Renal pelvis (tissue), 4 donors: ENCODE results near the gene FAM83G. TPM values are rescaled to one million over a fixed set of nuclear protein-coding genes. Genes with fewer than 3 reads are reported as not detected.

Experiments used
- DNase-seq: peaks from one replicate; pipeline ENCODE4 v3.0.0-alpha.2; 2013
- polyA plus RNA-seq, 3 donors: library from polyadenylated mRNA; unstranded; fragments of 120-200 nt; gene quantifications; one replicate each; pipeline ENCODE4 v1.2.1, GENCODE V29; 2013; ENCODE audit not compliant: insufficient read length in 3 of 3

Gene FAM83G
- polyA plus RNA-seq, 3 donors: 7.5 to 9.6 (median 8.6) TPM

GRCh38 chr17:19011581-19011980, 7.0 kb upstream of the FAM83G start:
- no peak for DNase-seq

DNA sequence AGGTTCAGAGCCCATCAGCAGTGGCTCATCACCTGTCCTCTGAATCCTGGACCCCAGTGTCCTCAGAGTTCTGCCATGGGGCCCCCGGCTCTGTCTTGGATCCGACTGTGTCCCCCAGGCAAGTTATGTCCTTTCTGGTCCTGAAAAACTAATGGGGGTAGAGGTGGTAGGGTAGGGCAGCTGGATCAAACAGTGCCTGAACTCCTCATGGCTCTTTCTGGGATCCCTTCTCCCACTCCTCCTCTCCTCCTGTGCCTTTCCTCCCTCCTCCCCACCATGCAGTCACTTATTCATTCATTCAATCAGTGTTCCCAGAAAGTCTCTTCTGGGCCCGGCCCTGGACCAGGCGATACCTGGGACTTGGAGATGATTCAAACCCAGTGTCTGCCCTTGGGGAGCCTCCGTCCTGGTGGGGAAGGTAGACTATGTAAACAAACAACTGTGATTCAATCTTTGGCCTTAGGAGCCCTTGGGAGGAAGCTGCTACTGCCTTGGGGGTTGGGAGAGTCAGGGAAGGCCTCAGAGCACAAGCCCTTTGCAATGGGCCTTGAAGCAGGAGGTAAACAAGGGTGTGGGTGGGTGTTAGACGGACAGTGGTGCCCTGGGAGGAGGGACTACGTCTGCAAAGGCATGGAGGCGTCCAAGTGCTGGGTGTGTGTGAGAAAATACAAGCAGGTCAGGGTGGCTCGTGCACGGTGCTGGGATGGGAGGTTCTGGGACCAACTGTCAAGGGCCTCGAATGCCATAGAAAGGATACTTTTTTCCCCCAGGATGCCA, 6.4 kb upstream of the FAM83G start:
- DNase-seq: no peak

GRCh38 chr17:19009970-19010369, 5.4 kb upstream of the FAM83G start:
- DNase-seq: no peak

- no peak for DNase-seq
Observed at GRCh38 chr17:19006698-19007097, 2.1 kb upstream of the FAM83G start.

- DNase-seq: no peak
Observed at GRCh38 chr17:19005789-19006430, 1.3 kb upstream of the FAM83G start.

DNA sequence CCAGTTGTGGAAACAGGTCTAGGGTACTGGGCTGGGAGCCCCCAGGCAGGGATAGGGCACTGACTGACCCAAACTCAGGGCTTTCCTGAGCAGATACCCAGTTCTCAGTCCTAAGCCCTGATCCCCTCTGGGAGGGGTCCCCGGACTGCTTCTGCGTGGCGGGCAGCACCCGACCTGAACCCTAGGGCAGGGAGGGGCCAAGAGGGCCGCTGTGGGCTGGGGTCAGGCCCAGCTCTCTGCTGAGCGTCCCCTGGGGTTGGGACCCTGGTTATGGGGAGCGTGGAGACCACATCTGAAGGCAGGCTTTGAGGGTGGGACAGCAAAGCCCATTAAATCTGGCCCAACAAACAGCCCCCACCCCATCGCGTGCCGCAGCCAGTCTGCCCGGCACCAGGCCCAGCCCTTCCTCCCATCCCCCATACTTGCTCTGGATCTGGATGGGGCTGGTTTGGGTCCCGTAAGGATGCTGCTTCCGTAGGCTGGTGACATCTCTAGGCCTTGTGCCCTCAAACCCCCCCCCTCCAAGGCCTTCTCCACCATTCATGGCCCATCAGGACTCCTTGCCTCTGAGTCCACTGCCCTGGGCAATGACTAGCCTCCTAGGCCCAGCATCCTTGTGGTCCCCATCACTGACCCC, 691 bp upstream of the FAM83G start:
- no peak for DNase-seq

DNA sequence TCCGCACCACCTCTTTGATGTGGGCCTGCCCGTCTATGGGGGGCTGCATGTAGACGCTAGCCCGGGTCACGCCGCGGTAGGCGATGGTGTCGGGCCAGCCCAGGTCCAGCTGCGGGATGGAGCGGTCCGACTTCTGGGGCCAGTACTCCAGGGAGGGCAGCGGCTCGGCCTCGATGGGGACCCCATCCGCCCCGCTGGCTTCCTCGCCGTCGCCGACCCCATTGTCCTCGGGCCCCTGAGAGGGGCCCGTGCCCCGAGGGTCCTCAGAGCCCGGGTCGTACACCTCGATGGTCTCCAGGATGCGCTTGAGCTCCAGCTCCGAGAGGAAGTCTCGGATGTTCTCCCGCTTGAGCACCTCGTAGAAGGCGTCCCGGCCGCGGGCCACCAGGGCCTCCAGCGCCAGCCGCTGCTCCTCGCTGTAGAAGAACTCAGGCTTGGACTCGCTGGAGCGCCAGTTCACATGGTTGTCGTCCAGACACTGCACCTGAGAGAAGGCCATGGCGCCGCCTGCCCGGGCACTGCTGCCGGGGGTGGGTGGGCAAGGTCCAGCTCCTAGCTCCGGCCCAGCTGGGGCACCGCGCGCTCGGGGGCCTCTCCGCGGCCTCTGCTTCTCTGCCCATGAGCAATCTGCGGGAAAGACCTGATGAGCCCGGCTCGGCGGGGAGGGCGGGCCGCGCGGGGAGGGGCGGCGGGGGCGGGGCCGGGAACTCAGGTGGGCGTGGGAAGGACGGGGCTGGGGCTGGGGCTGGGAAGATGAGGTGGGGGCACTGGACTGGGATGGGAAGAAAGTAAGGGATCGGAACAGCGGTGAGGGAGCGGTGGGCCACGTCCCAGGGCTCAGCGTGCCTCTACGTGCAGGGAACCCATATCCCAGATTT, 782 bp downstream of the FAM83G start:
- peak; percentile 38 for DNase-seq

DNA sequence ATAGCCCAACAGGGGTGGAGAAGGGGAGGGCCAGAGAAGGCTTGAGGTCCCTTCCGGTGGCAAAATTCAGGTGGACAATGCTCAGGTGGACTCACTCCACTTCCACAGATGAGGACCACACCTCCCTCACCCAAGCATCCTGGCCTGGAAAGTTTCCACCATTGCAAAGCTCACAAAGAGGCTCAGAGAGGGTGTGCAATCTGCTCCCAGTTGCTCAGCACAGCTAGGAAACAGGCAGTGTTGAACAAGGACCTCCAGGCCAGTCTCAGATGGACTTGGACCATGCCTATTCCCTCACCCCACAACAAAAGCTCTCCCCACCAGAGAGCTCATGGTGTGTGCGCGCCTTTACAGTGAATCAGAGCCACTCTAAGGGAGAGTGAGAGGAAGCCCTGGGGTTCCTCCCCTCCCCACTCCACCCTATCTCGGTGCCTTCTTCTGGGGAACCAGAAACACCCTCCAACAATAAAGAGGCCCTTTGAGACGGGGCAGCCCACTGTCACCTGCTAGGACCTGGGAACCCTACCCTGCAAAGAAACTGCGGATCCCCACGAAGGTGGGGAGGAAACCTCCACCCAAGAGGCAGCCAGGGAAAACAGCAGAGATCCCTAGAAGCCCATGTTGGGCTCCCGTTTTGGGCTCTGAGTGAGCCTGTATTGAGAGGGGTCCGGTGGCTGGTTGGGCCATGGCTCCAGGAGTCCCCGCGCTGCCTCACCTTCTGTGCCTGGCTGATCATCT, 1.6 kb downstream of the FAM83G start:
- DNase-seq: no peak

DNA sequence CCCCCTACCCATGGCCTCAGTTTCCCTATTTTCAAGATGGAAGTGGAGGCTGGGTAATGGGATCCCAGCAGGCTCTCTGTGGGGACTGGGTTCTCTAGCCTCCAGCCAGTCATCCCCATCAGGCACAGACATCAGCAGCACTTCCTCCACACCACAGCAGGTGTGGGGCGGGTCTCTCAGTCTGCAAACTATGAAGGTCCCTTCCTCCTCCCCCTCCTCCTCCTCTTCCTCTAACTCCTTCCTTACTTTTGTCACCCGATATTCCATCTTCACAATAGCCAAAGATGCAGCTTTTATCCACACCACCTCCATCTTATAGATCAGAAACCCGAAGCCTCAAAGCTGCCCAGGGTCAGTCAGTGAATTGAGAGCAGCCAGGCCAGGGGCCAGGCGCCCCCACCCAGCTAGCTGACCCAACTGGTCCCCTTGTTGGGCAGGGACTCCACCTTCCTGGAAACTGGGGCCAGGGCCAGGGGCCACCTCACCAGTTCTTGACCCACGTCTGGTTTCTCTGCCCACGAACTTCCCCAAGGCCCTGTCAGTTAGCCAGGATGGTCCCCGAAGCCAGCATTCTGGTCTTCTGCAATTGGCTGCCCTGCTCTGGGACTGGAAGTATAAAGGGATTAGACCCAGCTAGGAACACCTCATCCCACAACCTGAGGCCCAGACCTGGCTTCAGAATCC, 2.5 kb downstream of the FAM83G start:
- DNase-seq: no peak

GRCh38 chr17:19000531-19001325, 3.8 kb downstream of the FAM83G start:
- DNase-seq: no peak

DNA sequence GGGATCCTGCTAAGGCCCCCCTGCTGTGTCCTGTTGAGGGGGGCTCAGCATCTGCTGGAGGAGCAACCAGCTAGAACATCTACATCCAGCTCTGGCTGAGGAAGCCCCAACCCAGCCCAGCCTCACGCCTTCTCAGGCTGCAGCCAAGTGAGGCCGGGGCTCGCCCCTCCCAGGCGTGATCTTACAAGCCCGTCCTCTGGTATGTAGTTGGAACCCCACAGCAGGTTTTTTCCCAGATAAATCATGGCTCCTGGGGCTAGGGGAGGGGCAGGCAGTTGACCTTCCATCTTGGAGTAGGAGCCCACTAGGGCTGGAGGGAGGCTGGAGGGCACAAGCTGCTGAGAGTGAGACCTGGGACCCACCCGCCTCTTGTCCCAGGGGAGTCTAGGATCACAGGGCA, 4.7 kb downstream of the FAM83G start:
- no peak for DNase-seq

DNA sequence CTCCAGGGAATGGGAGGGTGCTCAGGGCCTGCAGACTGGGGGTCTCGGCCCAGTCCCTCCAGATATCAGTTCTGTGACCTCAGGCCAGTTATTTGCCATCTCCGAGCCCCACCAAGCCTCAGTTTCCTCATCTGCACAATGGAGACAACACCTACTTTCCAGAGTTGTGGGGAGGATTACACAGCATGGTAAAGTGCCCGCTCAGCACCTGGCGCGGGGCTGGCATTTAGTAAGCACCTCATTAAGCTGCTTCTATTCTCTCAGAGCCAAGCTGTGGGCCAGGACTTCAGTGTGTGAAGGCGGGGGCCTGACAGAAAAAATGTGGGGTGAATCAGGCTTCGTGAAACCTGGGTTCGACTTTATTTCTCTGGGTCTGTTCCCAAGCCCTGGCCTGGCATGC, 5.2 kb downstream of the FAM83G start:
- DNase-seq: no peak

GRCh38 chr17:18997650-18998196, 6.8 kb downstream of the FAM83G start:
- DNase-seq: no peak

- DNase-seq: no peak
Observed at GRCh38 chr17:18996458-18996857, 8.1 kb downstream of the FAM83G start.

GRCh38 chr17:18995220-18995619, 9.3 kb downstream of the FAM83G start:
- DNase-seq: no peak

- DNase-seq: peak; percentile 52
Observed at GRCh38 chr17:18994631-18995030, 9.9 kb downstream of the FAM83G start.

DNA sequence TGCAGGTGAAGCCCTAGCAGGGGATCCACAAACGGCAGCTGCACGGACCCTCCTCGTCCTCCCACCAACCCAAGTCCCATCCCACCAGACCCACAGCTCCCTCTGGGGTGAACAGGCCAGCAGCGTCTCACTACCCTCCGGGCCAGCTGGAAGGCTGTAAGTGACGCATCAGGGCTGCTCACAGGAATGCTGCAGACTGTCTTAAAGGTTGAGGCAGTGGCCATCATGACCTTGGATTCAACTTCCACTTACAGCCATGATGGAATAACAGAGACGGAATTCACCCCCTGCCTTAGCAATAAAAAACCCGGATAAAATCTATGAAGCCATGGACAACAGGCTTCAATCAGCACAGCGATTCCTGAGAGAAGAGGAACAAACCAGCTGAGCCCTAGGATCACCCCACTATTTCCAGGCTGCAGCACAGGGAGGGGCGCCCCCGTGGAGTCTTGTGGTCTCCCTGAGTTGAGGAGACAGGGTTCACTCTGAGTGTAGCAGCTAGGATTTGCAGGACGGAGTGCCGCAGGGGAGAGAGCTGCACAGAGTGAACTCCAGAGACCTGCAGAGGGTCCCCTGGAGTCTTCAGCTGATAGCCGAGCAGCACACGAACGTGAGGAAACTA, 10.5 kb downstream of the FAM83G start:
- peak; percentile 67 for DNase-seq

- DNase-seq: no peak
Observed at GRCh38 chr17:18992454-18993130, 12.0 kb downstream of the FAM83G start.
